Amniotic stem cell (primary cell): Measurements from ENCODE around the gene ADRA2B.
"Not testable (repeated sequence)": the region's sequence is repeated elsewhere in the genome, so short reads cannot be mapped to it uniquely, and the experiment has no call there.

Experiments used
- DNase-seq: peaks from one replicate; lab custom pipeline; 2025; lab: John Stamatoyannopoulos, UW

Gene ADRA2B

DNA sequence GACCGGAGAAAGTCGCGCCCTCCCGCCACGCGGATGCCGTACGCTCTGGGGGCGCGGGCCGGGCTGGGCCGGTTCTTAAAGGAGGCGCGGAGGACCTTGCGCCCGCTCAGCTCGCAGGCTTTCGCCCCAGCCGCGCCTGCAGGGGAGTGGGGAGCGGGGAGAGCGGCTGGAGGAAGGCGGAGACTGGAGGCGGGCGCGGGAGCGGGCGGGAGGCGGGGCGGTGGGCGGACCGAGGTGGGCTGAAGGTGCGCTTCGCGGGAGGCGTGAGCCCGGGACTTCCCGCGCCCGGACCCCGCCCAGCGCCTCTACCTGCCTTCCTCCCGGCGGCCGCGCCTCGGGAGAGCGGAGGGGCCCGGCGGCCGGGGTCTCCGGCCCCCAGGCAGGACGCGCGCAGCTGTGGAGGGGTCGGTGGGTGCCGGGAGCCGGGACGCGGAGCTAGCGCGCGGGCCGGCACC is at the start of gene ADRA2B:
ADRA2B (minus strand) TSS at position 148 of the 455 bp plus-strand sequence. CDS start 422 bp downstream, outside the sequence.
- no peak for DNase-seq

GRCh38 chr2:96164459-96165184 is 48.3 kb upstream of the ADRA2B start:
- no peak for DNase-seq

DNA sequence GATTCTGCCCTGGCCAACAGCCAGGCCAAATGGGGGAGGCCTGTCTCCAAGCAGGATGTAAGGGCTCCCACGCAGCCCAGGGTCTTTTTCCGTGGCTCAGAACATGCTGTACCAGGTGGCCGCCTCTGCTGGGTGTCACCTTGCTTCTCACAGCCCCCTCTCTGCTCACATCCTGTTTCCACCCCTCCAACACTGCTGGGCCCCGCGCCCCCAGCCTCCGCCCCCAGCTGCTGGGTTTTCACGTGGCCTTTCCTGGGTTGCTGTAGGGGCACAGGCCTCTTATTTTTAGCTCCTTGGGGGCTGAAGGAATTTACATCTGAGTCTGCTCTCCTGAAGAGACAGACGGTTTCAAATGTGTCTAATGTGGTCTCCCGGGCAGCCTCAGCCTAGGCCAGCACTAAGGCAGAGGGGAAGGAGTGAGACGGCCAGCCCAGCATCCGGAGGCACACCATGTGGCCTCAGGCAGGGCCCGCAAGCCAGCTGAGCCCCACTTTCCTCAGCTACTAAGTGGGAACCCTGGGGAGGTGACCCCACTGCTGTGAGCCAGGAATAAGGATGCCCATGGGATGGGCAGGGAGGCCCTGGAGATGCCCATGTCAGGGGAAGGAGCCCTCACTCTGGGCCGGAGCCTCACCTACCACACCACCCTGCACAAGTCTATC is 47.5 kb upstream of the ADRA2B start:
- no peak for DNase-seq

DNA sequence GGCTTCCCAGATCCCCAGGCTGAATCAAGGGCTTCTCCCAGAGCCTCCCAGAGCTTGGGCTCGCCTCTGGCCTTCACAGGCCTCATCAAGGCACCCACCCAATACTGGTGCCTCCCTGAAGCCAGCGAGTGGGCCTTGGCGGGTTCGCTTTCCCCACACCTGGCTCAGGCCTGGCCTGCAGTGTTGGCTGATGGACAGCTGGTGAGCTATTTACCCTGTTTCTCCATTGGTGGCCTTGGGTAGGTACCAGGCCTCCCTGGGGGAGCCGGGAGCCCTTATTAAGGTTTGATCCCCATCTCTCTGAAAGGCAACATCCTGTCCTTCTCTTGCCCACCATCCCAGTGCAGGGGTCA is 47.0 kb upstream of the ADRA2B start:
- no peak for DNase-seq

DNA sequence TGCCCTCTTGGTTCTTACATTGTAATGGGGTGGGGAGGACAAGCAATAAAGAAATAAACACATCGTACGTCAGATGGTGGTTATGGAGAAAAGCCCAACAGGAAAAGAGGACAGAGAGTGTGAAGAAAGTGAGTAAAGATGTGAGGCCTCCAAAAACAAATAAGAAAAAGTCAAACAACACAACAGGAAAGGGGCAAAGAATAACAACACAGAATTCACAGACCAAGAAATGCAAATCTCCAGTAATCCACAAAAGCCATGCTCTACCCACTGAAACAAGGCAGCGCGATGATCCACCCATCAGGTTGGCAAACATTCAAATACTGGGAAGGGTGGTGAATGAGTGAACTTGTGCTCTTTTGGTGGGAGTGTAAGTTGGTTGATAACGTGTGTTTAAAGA is 45.5 kb upstream of the ADRA2B start:
- no peak for DNase-seq

- DNase-seq = not testable (repeated sequence)
Observed at GRCh38 chr2:96160366-96160765, 44.0 kb upstream of the ADRA2B start.

DNA sequence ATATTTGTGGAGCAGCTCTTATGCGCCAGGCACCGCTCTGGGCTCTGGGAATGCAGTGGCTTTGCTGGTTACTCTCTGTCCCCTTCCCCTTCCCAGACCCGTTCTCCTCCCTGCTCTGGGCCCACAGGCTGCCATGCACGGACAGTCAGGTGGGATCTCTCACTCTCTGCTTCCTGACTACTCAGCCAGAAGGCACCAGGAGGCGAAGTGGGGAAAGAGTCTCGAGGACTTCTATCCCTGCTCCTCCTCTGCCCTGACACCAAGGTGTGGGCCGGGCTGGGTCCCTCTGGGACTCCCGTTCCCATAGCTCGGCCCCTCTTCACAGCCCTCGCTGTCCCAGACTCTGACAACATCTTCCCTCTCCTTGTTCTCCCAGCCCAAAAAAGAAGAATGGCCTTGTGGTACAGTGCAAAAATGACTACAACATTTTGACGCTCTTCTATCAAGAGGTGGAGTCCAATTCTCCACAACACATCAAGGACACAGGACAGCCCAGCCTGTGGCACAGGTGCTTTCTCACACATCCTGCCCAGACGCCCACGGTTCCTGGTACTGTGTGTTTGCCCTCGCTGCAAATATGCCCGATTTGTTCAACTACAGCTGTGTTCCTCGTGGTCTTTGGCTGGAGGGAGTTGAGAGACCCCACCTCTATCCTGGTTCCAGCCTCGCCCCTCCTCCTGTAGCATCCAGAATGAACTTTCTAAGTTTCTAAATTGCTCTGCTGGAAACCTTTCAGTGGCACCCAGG is 42.9 kb upstream of the ADRA2B start:
- no peak for DNase-seq

- no peak for DNase-seq
Observed at GRCh38 chr2:96158554-96158940, 42.2 kb upstream of the ADRA2B start.

DNA sequence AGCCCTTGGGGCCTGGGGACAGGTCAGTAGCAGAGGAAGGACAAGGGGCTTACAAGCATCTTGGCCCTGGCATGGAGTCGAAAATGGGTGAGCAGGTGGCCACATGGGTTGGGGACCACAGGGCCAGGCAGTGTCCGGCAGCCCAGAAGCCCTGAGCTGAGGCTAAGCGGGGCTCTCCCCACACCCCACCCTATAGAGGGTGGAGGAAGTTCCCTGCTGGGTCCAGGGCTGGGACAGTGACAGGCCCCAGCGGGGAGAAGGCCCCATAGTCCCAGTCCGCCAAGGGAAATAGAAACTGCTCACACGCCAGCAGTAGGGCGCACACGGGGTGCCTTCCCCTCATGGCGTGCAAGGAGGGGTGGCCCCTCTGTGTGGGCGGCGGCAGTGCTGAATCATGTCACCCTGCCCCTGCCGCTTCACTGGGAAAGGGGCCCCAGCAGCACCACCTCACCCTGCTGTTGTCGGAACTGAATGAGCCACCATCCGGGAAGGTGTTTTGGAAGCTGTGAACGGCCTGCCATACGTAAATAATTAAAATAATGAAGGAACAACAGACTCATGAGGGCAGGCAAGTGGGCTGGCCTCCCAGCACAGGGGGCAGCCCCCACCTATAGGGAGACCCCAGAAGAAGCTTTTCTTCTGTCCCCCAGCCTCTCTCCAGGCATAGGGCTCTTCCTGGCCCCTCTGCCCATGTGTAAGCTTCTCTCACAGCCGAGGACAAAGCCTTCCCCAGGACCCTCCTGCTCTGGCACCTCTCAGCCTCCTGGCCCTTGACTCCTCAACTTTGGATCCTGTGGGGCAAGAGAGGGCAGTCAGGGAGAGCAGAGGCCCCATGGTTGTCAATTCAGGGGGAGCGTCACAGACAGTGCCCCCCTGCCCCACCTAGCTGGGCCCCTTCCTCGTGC is 41.5 kb upstream of the ADRA2B start:
- DNase-seq = no peak

DNA sequence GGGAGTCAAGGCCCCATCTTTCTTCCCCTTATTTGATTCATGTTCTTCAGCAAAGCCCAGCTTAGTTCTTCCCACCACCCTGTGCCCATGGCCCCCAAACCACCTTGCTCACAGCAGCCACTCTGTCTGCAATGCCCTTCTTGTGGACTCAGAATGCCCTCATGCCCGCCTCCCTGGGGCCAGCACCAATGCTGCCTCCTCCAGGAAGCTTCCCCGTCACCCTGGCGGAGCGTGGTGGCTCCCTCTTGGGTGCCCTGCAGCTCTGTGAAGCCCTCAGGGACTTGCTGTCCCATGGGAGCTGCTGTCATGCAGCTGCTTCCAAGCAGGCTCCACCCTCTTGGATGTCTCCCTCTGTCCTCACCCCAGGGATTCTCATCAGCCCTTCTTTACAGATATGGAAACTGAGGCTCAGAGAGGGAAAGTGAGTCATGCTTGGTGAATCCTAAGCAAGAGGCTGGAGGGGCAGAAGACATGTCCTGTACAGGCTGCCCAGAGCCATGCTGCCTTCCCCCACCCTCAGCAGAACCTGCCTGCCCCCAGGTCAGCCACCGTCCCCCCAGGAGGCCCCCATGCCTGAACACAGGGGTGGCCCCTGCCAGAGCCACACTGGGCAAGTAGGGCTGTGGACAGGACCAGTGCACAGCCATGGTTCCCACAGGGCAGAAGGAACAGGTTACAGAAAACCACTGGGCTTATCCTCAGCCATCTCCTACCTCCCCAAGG is 40.7 kb upstream of the ADRA2B start:
- DNase-seq = no peak

DNA sequence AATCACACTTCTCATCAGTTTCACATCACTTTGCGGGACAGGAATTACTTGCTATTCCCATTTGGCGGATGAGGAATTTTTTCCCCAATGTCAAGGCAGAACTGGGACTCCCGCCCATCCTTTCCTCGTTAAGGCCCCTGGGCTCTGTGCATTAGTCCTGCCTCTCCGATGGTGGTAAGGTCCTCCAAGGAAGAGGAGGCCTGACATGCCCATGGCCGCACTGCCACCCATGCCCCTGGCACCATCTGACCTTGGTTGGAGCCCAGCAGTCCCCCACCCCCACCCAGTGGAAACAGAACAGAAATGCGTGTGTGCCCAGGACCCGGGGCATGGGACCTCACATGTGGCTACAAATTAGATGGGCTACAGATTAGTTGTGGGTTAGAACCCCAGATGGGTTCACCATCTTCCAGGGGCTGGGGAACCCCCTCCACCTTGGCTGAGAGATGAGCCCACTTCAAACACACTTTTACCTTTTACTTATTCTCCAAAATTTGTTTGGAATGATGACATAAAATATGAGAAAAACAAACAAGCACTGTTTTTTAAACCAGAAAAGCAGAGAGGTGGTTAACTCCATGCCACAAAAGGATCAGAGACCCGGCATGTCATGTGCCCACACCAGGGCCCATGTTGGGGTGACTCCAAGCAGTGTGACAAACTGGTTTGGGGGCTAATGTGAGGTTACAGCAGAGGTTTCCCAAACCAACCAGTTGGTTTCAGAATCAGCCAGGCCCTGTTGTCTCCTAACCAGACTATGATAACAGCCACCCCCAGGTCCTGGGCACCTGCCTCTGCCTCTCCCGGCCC is 39.8 kb upstream of the ADRA2B start:
- no peak for DNase-seq

DNA sequence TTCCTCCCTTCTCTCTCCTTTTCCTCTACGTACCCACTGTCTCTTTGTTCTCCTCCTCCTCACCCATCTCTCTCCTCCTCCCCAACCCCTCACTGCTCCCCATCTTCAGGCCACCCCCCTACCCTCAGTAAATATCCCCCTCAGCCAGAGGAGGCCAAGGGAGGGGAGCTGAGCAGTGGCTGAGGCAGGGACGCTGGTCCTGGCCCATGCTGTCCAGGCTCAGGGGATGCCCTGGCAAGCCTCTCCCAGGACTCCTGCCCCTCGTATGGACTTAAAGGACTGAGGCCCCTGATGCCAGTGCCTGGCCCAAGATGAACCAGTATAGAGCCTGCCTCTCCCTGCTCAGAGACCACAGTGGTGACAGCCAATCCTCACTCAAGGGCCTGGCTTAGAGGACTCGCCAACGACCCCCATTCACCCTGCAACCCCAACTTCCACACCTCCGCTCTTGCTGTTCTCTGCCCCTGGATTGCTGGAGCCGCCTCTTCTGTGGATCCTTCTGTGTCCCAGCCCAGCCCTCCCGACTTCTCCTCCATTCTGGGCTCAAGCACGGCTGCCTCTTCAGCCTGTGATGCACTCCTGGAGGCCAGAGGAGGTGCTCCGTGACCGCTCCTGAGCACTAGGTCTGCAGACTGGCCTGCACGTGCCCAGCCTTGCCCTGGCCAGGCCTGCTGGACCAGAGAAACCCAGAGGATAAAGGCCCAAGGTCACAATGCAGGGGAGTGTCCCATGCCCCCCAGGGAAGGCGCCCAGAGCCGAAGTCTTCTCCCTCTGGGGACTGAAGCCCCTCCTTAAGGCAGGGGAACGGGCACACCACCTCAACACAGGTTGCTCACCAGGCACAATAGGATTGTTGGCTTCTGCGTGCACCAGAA is 38.4 kb upstream of the ADRA2B start:
- no peak for DNase-seq

DNA sequence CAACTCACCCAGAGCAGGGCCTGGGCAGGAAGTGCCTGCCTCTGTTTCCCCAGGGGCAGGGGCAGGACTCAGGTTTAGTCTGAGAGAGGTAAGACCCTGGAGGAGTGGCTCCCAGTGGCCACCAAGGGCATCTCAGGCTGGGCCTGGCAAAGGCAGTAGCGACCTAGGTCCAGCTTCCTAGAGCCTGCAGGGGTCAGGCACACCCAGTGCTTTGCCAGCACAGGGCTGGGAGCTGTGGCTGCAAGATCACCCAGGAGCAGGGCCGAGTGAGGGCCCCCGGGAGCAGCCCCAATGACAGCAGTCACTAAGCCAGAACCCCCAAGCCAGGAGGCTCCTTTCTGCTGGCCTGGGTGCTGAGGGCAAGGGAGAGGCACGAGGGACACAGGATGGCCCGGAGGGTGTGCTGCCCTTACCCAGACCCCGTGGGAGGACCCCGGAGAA is 37.6 kb upstream of the ADRA2B start:
- DNase-seq = no peak

GRCh38 chr2:96153291-96153713 is 36.9 kb upstream of the ADRA2B start:
- DNase-seq = no peak

GRCh38 chr2:96152304-96153161 is 36.2 kb upstream of the ADRA2B start:
- DNase-seq = no peak

GRCh38 chr2:96151595-96152303 is 35.4 kb upstream of the ADRA2B start:
- no peak for DNase-seq

DNA sequence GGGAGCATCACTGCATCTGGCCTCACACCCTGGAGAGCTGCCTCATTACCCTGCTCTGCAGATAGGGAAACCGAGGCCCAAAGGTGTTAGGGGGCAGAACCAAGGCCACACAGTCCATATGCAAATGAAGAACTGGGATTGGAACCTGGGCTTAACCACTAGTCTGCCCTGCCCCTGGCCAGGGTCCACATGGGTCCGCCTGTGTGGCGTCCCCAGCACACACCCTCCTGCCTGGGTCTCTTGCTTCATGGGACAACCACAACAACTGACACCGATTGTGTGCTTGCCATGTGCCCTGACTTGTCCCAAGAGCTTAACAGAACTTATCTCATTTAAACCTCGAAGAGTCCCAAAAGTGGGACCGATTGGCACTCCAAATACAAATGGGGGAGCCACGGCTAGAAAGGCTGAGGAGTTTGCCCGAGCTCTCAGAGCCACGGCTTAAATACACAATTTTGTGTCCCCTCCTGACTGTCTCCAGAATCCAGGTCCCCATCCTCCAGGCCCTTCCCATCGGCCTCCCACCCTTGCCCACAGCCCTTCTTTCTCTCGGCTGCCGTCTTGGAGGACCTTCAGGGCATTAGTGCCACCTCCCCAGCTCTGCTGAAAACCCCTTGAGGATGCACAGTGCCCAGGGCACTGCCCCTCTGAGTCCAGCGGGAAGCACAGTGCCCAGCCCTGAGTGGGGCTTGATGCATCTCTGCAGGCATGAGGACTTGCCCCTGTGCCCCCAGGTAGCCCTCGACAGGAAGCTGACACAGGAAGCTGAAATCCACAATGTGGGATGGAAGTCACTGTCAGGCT is 34.6 kb upstream of the ADRA2B start:
- no peak for DNase-seq
